Measurements from ENCODE around the gene VIPR2. TPM values are rescaled to one million over a fixed set of nuclear protein-coding genes. Genes with fewer than 3 reads are reported as not detected.

VIPR2 gene
- total RNA-seq, 2 donors from 2014 or later = 10.9 to 18.2 TPM

DNA sequence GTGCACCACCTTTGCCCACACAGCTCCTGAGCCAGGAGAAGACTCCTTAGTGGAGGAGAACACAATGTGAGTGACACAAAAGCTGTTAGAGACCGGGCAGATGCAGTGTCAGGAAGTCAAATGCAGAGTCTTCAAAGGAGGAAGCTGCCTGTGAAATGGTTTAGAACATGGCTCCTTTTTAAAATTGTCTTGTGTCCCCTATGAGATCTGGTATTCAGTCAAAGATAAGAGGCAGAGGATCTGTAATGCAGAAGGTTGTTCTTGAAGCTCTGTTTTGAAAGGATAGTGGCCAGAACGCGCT lies 133.0 kb downstream of the VIPR2 start:
- Histone ChIP-seq H3K36me3 (replicated peaks in 1 of 2; ENCODE audit: insufficient read depth in 1 of 2, low read depth in 2 of 2) (no peaks in the 10 kb centered on the region), H3K4me3 (no peak overlapping the region), H3K27ac (no peak overlapping the region), H3K27me3 (no peaks in the 10 kb centered on the region), H3K9me3 (no peaks in the 10 kb centered on the region), H3K4me1 (peaks cover 13% of the 10 kb centered on the region)
- ATAC-seq (no peak), DNase-seq (no peak)
- no peak for TF ChIP-seq POLR2A (IDR thresholded peaks at IDR 0.05)
- TF ChIP-seq, protein P1, sequence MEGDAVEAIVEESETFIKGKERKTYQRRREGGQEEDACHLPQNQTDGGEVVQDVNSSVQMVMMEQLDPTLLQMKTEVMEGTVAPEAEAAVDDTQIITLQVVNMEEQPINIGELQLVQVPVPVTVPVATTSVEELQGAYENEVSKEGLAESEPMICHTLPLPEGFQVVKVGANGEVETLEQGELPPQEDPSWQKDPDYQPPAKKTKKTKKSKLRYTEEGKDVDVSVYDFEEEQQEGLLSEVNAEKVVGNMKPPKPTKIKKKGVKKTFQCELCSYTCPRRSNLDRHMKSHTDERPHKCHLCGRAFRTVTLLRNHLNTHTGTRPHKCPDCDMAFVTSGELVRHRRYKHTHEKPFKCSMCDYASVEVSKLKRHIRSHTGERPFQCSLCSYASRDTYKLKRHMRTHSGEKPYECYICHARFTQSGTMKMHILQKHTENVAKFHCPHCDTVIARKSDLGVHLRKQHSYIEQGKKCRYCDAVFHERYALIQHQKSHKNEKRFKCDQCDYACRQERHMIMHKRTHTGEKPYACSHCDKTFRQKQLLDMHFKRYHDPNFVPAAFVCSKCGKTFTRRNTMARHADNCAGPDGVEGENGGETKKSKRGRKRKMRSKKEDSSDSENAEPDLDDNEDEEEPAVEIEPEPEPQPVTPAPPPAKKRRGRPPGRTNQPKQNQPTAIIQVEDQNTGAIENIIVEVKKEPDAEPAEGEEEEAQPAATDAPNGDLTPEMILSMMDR (IDR thresholded peaks at IDR 0.05) = no peak
- 84 to 85% methylated on average over 3 of the region's 3 CpGs for WGBS, 2 donors
- intact Hi-C loops (cut with DNase I) = no loop called here

- ATAC-seq (no peak), DNase-seq (no peak)
- H3K4me1 ChIP-seq = peaks cover 13% of the 10 kb centered on the region
- H3K9me3 ChIP-seq = no peaks in the 10 kb centered on the region
- intact Hi-C loops (cut with DNase I) = no loop called here
- H3K27ac ChIP-seq = no peak overlapping the region
- no peaks in the 10 kb centered on the region for H3K27me3 ChIP-seq
- no peak for TF ChIP-seq POLR2A (IDR thresholded peaks at IDR 0.05)
- TF ChIP-seq, protein P1 (IDR thresholded peaks at IDR 0.05) = no peak
- H3K36me3 ChIP-seq (replicated peaks in 1 of 2; ENCODE audit: insufficient read depth in 1 of 2, low read depth in 2 of 2) = no peaks in the 10 kb centered on the region
- 83 to 91% methylated on average over 13 to 15 of the region's 15 CpGs for WGBS, 2 donors
- no peak overlapping the region for H3K4me3 ChIP-seq
Observed at GRCh38 chr7:159010937-159011721, 133.5 kb downstream of the VIPR2 start.

DNA sequence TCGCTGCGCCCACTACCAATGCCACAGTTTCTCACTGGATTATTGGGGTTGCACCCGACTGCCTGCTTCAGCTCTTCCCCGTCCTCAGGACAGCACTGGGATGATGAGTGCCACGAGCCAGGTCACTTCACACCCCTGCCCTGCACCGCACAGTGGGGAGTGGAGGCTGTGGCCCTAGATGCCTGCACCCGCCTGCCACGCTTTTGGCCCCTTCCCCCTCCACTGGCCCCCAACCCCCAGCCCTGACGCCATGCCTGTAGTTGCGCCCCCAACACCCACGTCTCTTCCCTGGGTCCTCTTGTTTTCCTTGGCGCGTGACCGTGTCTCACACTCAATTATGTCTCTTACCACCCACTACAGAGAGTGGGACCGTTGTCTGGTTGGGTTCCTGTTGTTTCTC lies 134.3 kb downstream of the VIPR2 start:
- intact Hi-C loops (cut with DNase I) = no loop called here
- WGBS, 2 donors = 93 to 94% methylated on average over 15 of the region's 15 CpGs
- no peak overlapping the region for H3K27ac ChIP-seq

GRCh38 chr7:159009951-159010350 lies 134.7 kb downstream of the VIPR2 start:
- Histone ChIP-seq H3K27ac (no peak overlapping the region), H3K4me1 (peaks cover 13% of the 10 kb centered on the region), H3K9me3 (no peaks in the 10 kb centered on the region), H3K27me3 (no peaks in the 10 kb centered on the region), H3K36me3 (replicated peaks in 1 of 2; ENCODE audit: insufficient read depth in 1 of 2, low read depth in 2 of 2) (no peaks in the 10 kb centered on the region), H3K4me3 (no peak overlapping the region)
- TF ChIP-seq POLR2A (IDR thresholded peaks at IDR 0.05) = no peak
- TF ChIP-seq, protein P1 (IDR thresholded peaks at IDR 0.05) = no peak
- intact Hi-C loops (cut with DNase I) = no loop called here
- 89 to 96% methylated on average over 17 of the region's 17 CpGs for WGBS, 2 donors
- no peak for ATAC-seq
- DNase-seq = no peak

More for the DNA sequence above, 134.3 kb downstream of the VIPR2 start:
- Histone ChIP-seq H3K9me3 (no peaks in the 10 kb centered on the region), H3K36me3 (replicated peaks in 1 of 2; ENCODE audit: insufficient read depth in 1 of 2, low read depth in 2 of 2) (no peaks in the 10 kb centered on the region), H3K27me3 (no peaks in the 10 kb centered on the region), H3K4me1 (peaks cover 13% of the 10 kb centered on the region), H3K4me3 (no peak overlapping the region)
- no peak for TF ChIP-seq POLR2A (IDR thresholded peaks at IDR 0.05)
- no peak for DNase-seq
- no peak for ATAC-seq

GRCh38 chr7:159008417-159008816 lies 136.2 kb downstream of the VIPR2 start:
- ATAC-seq (no peak), DNase-seq (no peak)
- no peak for TF ChIP-seq POLR2A (IDR thresholded peaks at IDR 0.05)
- TF ChIP-seq, protein P1 (IDR thresholded peaks at IDR 0.05) = no peak
- WGBS, 2 donors = 90 to 95% methylated on average over 9 of the region's 9 CpGs
- H3K36me3 ChIP-seq (replicated peaks in 1 of 2; ENCODE audit: insufficient read depth in 1 of 2, low read depth in 2 of 2) = no peaks in the 10 kb centered on the region
- intact Hi-C loops (cut with DNase I) = no loop called here
- no peak overlapping the region for H3K4me3 ChIP-seq
- H3K9me3 ChIP-seq = no peaks in the 10 kb centered on the region
- no peak overlapping the region for H3K27ac ChIP-seq
- peaks cover 13% of the 10 kb centered on the region for H3K4me1 ChIP-seq
- H3K27me3 ChIP-seq = no peaks in the 10 kb centered on the region
